Measurements from ENCODE around the gene PRSS1. TPM values are rescaled to one million over a fixed set of nuclear protein-coding genes. Genes with fewer than 3 reads are reported as not detected.

The PRSS1 gene
- total and polyA plus RNA-seq, 2 of the 8 experiments (the other 6 are each of a cell fraction or from before 2014, with no cell fraction given), result 0.09 TPM; not detected in 1

- TF ChIP-seq CBX5 (IDR thresholded peaks at IDR 0.05; ENCODE audit: low read depth, low read length), result no peak
- no peak for TF ChIP-seq CBX8 (IDR thresholded peaks at IDR 0.05; ENCODE audit: borderline replicate concordance, low read depth, low read length)
- no peak for TF ChIP-seq ATF2 (IDR thresholded peaks at IDR 0.05; ENCODE audit: low read length)
- no peak for TF ChIP-seq TBP (IDR thresholded peaks at IDR 0.05; ENCODE audit: low read depth, low read length)
- TF ChIP-seq TCF12 (IDR thresholded peaks at IDR 0.05; ENCODE audit: low read depth, low read length), result no peak
- no peak for TF ChIP-seq SP4 (IDR thresholded peaks at IDR 0.05; ENCODE audit: low read length)
- no peak for TF ChIP-seq PHF8 (conservative IDR thresholded peaks at IDR 0.05; ENCODE audit: low read depth, low read length)
- no peak for TF ChIP-seq CHD1 (IDR thresholded peaks at IDR 0.05; ENCODE audit: low read depth, low read length)
- TF ChIP-seq POU5F1 (IDR thresholded peaks at IDR 0.05; ENCODE audit: low read depth, low read length), result no peak
Observed at GRCh38 chr7:142714375-142714774, 34.9 kb upstream of the PRSS1 start (continued).

Measured in H1 (cell line).